A549 (cell line): ENCODE results near the gene SCG5.

ENCODE experiments used
- CHD2 ChIP-seq: fragments of 150-350 bp; IDR thresholded peaks from 2 replicates; pipeline ENCODE4 v1.6.1; 2014; ENCODE audit warnings: low read length; ENCODE audit not compliant: partially characterized antibody
- CTCF ChIP-seq: fragments of >200 bp; sonication (Bioruptor Twin); formaldehyde crosslinking; IDR thresholded peaks from 3 replicates; pipeline ENCODE4 v1.5.1; 2016
- E2F6 ChIP-seq: IDR thresholded peaks from 2 replicates; pipeline ENCODE4 v1.6.1; 2012; ENCODE audit warnings: low read depth, borderline replicate concordance
- EHF ChIP-seq: fragments of 250-450 bp; sonication (Bioruptor Pico); IDR thresholded peaks from 2 replicates; pipeline ENCODE4 v1.5.0; 2020; ENCODE audit warnings: mild to moderate bottlenecking
- FOSL2 ChIP-seq, 2 experiments: fragments of 450-650 bp in 1 of 2; fragments of >200 bp in 1 of 2; sonication (Bioruptor Twin) in 1 of 2; formaldehyde crosslinking; IDR thresholded peaks; 2 replicates each; pipeline versions ENCODE4 v1.5.0 to v1.6.1; 2016 to 2020; ENCODE audit warnings: mild to moderate bottlenecking in 1 of 2, moderate library complexity in 1 of 2
- HOXA7 ChIP-seq: fragments of 250-450 bp; sonication (Bioruptor Pico); IDR thresholded peaks from 2 replicates; pipeline ENCODE4 v1.5.0; 2020; ENCODE audit warnings: mild to moderate bottlenecking, moderate library complexity
- KDM1A ChIP-seq: fragments of 200-600 bp; sonication (generic); IDR thresholded peaks from 2 replicates; pipeline ENCODE4 v1.6.1; 2016; ENCODE audit warnings: low read depth, mild to moderate bottlenecking
- MAFK ChIP-seq: fragments of 450-650 bp; IDR thresholded peaks from 2 replicates; pipeline ENCODE4 v1.6.1; 2014; ENCODE audit not compliant: partially characterized antibody
- RCOR1 ChIP-seq: fragments of 150-350 bp; IDR thresholded peaks from 2 replicates; pipeline ENCODE4 v1.6.1; 2014; ENCODE audit warnings: antibody characterized with exemption, low read length, low read depth
- SMC3 ChIP-seq: fragments of >200 bp; sonication (Bioruptor Twin); formaldehyde crosslinking; IDR thresholded peaks from 3 replicates; pipeline ENCODE4 v1.6.1; 2018; ENCODE audit warnings: inconsistent platforms
- TFCP2L1 ChIP-seq: fragments of 250-450 bp; sonication (Bioruptor Pico); IDR thresholded peaks from 2 replicates; pipeline ENCODE4 v1.5.0; 2021; ENCODE audit warnings: mild to moderate bottlenecking
- TP53 ChIP-seq: fragments of 250-450 bp; sonication (Bioruptor Pico); IDR thresholded peaks from 2 replicates; pipeline ENCODE4 v1.5.0; 2021; ENCODE audit warnings: mild to moderate bottlenecking, moderate library complexity
- TF ChIP-seq, protein P1 (sequence below): IDR thresholded peaks from 2 replicates; pipeline ENCODE4 v1.6.1; 2012
- TF ChIP-seq, protein P2 (sequence below): fragments of 200-600 bp; sonication (generic); IDR thresholded peaks from 2 replicates; pipeline ENCODE4 v1.6.1; 2016; ENCODE audit warnings: antibody characterized with exemption, mild to moderate bottlenecking, moderate library complexity

- TF ChIP-seq, protein P1, sequence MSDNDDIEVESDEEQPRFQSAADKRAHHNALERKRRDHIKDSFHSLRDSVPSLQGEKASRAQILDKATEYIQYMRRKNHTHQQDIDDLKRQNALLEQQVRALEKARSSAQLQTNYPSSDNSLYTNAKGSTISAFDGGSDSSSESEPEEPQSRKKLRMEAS, result no peak
- no peak for TF ChIP-seq RCOR1
- TF ChIP-seq SMC3, result no peak
- TF ChIP-seq TP53 (CRISPR knock-in tag), result no peak
- TF ChIP-seq HOXA7 (CRISPR knock-in tag), result no peak
- TF ChIP-seq CTCF, result no peak
- TF ChIP-seq KDM1A, result no peak
- no peak for TF ChIP-seq FOSL2 (IDR thresholded peaks at IDR 0.05)
- no peak for TF ChIP-seq FOSL2 (CRISPR knock-in tag; IDR thresholded peaks at IDR 0.05)
- no peak for TF ChIP-seq EHF (CRISPR knock-in tag)
- no peak for TF ChIP-seq CHD2
- TF ChIP-seq, protein P2, sequence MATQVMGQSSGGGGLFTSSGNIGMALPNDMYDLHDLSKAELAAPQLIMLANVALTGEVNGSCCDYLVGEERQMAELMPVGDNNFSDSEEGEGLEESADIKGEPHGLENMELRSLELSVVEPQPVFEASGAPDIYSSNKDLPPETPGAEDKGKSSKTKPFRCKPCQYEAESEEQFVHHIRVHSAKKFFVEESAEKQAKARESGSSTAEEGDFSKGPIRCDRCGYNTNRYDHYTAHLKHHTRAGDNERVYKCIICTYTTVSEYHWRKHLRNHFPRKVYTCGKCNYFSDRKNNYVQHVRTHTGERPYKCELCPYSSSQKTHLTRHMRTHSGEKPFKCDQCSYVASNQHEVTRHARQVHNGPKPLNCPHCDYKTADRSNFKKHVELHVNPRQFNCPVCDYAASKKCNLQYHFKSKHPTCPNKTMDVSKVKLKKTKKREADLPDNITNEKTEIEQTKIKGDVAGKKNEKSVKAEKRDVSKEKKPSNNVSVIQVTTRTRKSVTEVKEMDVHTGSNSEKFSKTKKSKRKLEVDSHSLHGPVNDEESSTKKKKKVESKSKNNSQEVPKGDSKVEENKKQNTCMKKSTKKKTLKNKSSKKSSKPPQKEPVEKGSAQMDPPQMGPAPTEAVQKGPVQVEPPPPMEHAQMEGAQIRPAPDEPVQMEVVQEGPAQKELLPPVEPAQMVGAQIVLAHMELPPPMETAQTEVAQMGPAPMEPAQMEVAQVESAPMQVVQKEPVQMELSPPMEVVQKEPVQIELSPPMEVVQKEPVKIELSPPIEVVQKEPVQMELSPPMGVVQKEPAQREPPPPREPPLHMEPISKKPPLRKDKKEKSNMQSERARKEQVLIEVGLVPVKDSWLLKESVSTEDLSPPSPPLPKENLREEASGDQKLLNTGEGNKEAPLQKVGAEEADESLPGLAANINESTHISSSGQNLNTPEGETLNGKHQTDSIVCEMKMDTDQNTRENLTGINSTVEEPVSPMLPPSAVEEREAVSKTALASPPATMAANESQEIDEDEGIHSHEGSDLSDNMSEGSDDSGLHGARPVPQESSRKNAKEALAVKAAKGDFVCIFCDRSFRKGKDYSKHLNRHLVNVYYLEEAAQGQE, result no peak
- TF ChIP-seq TFCP2L1 (CRISPR knock-in tag), result no peak
- TF ChIP-seq E2F6, result no peak
- no peak for TF ChIP-seq MAFK
These were observed 34.7 kb downstream of the SCG5 start for GRCh38 chr15:32676169-32676568.
